HUES48 (cell line): ENCODE results near the gene CACNG1.

Experiments
- H3K27ac ChIP-seq: one replicate; pipeline ENCODE4 v1.7.0; 2013; ENCODE audit warnings: low read depth, low read length, inconsistent platforms
- H3K27me3 ChIP-seq: 2 replicates; pipeline ENCODE4 v1.6.1; 2013; ENCODE audit warnings: mild to moderate bottlenecking, low read length; ENCODE audit not compliant: control insufficient read depth, insufficient read depth
- H3K36me3 ChIP-seq: 2 replicates; pipeline ENCODE4 v1.6.1; 2013; ENCODE audit warnings: low read length; ENCODE audit not compliant: control insufficient read depth, insufficient read depth
- H3K4me1 ChIP-seq: 2 replicates; pipeline ENCODE4 v1.6.1; 2013; ENCODE audit warnings: mild to moderate bottlenecking, low read length; ENCODE audit not compliant: control insufficient read depth, insufficient read depth
- H3K4me3 ChIP-seq: 2 replicates; pipeline ENCODE4 v1.5.1; 2013; ENCODE audit warnings: mild to moderate bottlenecking, low read depth, low read length
- H3K9ac ChIP-seq: 2 replicates; pipeline ENCODE4 v1.6.1; 2013; ENCODE audit warnings: mild to moderate bottlenecking, low read depth, low read length, moderate library complexity
- H3K9me3 ChIP-seq: 2 replicates; pipeline ENCODE4 v1.6.1; 2013; ENCODE audit warnings: low read length; ENCODE audit not compliant: control insufficient read depth, insufficient read depth

The CACNG1 gene

GRCh38 chr17:67044016-67044772 lies at the start of gene CACNG1:
Gene CACNG1, plus strand, starts transcription at chr17:67044554. Its CDS starts 107 bp downstream, at chr17:67044661.
- H3K27ac ChIP-seq, result no peak within 1 kb of the TSS
- H3K9ac ChIP-seq, result no peak within 1 kb of the TSS
- H3K36me3 ChIP-seq, result no peaks in the 10 kb centered on the region
- H3K9me3 ChIP-seq, result peaks cover 6% of the 10 kb centered on the region
- no peaks in the 10 kb centered on the region for H3K27me3 ChIP-seq
- H3K4me3 ChIP-seq, result no peak within 1 kb of the TSS
- no peaks in the 10 kb centered on the region for H3K4me1 ChIP-seq

- H3K36me3 ChIP-seq, result no peaks in the 10 kb centered on the region
- H3K27me3 ChIP-seq, result no peaks in the 10 kb centered on the region
- H3K9me3 ChIP-seq, result no peaks in the 10 kb centered on the region
- no peak overlapping the region for H3K4me3 ChIP-seq
- no peak overlapping the region for H3K27ac ChIP-seq
- no peaks in the 10 kb centered on the region for H3K4me1 ChIP-seq
- no peak overlapping the region for H3K9ac ChIP-seq
Measured at GRCh38 chr17:66994930-66995535, 49.3 kb upstream of the CACNG1 start.

GRCh38 chr17:66995944-66996343 lies 48.4 kb upstream of the CACNG1 start:
- Histone ChIP-seq H3K9ac (no peak overlapping the region), H3K4me1 (no peaks in the 10 kb centered on the region), H3K27me3 (no peaks in the 10 kb centered on the region), H3K4me3 (no peak overlapping the region), H3K27ac (no peak overlapping the region), H3K9me3 (no peaks in the 10 kb centered on the region), H3K36me3 (no peaks in the 10 kb centered on the region)

GRCh38 chr17:66996926-66997325 lies 47.4 kb upstream of the CACNG1 start:
- H3K9ac ChIP-seq, result no peak overlapping the region
- H3K27ac ChIP-seq, result no peak overlapping the region
- no peaks in the 10 kb centered on the region for H3K27me3 ChIP-seq
- no peak overlapping the region for H3K4me3 ChIP-seq
- H3K36me3 ChIP-seq, result no peaks in the 10 kb centered on the region
- no peaks in the 10 kb centered on the region for H3K9me3 ChIP-seq
- no peaks in the 10 kb centered on the region for H3K4me1 ChIP-seq

- Histone ChIP-seq H3K27me3 (no peaks in the 10 kb centered on the region), H3K27ac (no peak overlapping the region), H3K36me3 (no peaks in the 10 kb centered on the region), H3K4me3 (no peak overlapping the region), H3K4me1 (no peaks in the 10 kb centered on the region), H3K9me3 (no peaks in the 10 kb centered on the region), H3K9ac (no peak overlapping the region)
Measured at GRCh38 chr17:67003231-67003630, 41.1 kb upstream of the CACNG1 start.

- Histone ChIP-seq H3K27me3 (no peaks in the 10 kb centered on the region), H3K36me3 (no peaks in the 10 kb centered on the region), H3K4me1 (no peaks in the 10 kb centered on the region), H3K27ac (no peak overlapping the region), H3K4me3 (no peak overlapping the region), H3K9ac (no peak overlapping the region), H3K9me3 (no peaks in the 10 kb centered on the region)
Measured at GRCh38 chr17:67004181-67004580, 40.2 kb upstream of the CACNG1 start.

- no peak overlapping the region for H3K4me3 ChIP-seq
- no peak overlapping the region for H3K27ac ChIP-seq
- no peak overlapping the region for H3K9ac ChIP-seq
- no peaks in the 10 kb centered on the region for H3K9me3 ChIP-seq
- no peaks in the 10 kb centered on the region for H3K36me3 ChIP-seq
- no peaks in the 10 kb centered on the region for H3K27me3 ChIP-seq
- H3K4me1 ChIP-seq, result no peaks in the 10 kb centered on the region
Measured at GRCh38 chr17:67007266-67007665, 37.1 kb upstream of the CACNG1 start.

- Histone ChIP-seq H3K9ac (no peak overlapping the region), H3K36me3 (no peaks in the 10 kb centered on the region), H3K9me3 (no peaks in the 10 kb centered on the region), H3K27ac (no peak overlapping the region), H3K27me3 (no peaks in the 10 kb centered on the region), H3K4me1 (no peaks in the 10 kb centered on the region), H3K4me3 (no peak overlapping the region)
Measured at GRCh38 chr17:67008101-67008500, 36.3 kb upstream of the CACNG1 start.

GRCh38 chr17:67011527-67012175 lies 32.7 kb upstream of the CACNG1 start:
- Histone ChIP-seq H3K4me3 (no peak overlapping the region), H3K4me1 (no peaks in the 10 kb centered on the region; the same call in 1 of the 2 replicates), H3K27me3 (no peaks in the 10 kb centered on the region), H3K27ac (no peak overlapping the region), H3K9me3 (no peaks in the 10 kb centered on the region), H3K36me3 (no peaks in the 10 kb centered on the region), H3K9ac (no peak overlapping the region)

- Histone ChIP-seq H3K9me3 (no peaks in the 10 kb centered on the region), H3K4me1 (no peaks in the 10 kb centered on the region; the same call in 1 of the 2 replicates), H3K36me3 (no peaks in the 10 kb centered on the region), H3K27ac (no peak overlapping the region), H3K27me3 (no peaks in the 10 kb centered on the region), H3K4me3 (no peak overlapping the region), H3K9ac (no peak overlapping the region)
Measured at GRCh38 chr17:67013891-67014290, 30.5 kb upstream of the CACNG1 start.

- no peaks in the 10 kb centered on the region for H3K9me3 ChIP-seq
- H3K27me3 ChIP-seq, result no peaks in the 10 kb centered on the region
- no peak overlapping the region for H3K4me3 ChIP-seq
- H3K4me1 ChIP-seq, result no peaks in the 10 kb centered on the region; the same call in 1 of the 2 replicates
- no peak overlapping the region for H3K27ac ChIP-seq
- H3K36me3 ChIP-seq, result no peaks in the 10 kb centered on the region
- no peak overlapping the region for H3K9ac ChIP-seq
Measured at GRCh38 chr17:67015001-67015400, 29.4 kb upstream of the CACNG1 start.
